LNCaP clone FGC (cell line): Measurements from ENCODE around the gene ALDH1B1.

ENCODE experiments used
- DNase-seq: peaks from one replicate; pipeline ENCODE4 v3.0.0-alpha.2; 2011; ENCODE audit warnings: low read depth
- H3K4me3 ChIP-seq: 2 replicates; pipeline ENCODE4 v1.5.1; 2011; ENCODE audit warnings: mild to moderate bottlenecking, low read depth, low read length, control low read depth
- CTCF ChIP-seq: IDR thresholded peaks from 2 replicates; pipeline ENCODE4 v1.5.1; 2012; ENCODE audit warnings: mild to moderate bottlenecking; ENCODE audit not compliant: control insufficient read depth, insufficient read depth; ENCODE audit errors: extremely low read depth

The ALDH1B1 gene

GRCh38 chr9:38361473-38361850 lies 31.0 kb upstream of the ALDH1B1 start:
- H3K4me3 ChIP-seq = no peak overlapping the region
- no peak for DNase-seq
- no peak for TF ChIP-seq CTCF

DNA sequence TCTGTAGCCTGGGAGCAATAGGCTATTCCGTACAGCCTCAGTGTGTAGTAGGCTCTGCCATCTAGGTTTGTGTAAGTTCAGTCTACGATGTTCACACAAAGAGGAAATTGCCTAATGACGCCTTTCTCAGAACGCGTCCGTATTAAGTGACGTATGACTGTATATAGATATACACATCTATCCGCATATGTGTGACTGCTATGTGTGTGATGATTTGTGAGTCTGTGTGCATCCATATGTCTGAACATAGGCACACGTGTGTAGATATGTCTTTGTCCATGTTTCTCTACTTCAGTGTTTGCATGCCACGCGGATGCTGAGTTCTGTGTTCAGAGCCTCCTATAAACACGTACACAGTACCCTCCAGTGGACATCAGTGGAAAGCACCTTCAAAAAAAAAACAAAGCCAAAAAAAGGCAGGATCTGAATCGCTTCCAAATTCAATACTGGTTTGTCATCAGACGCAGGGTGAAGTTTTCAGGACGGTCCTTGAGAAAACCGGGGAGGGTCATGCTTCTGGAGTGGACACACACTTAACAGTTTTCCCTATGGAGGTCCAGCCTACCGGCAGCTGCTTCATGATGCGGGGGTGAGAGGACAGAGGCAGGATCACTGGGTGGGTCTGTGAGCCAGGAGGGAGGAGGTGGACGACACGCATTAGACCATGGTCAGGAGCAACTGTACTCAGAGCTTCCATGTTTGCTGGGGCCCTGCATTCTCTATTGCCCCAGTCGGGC lies 29.5 kb upstream of the ALDH1B1 start:
- no peak overlapping the region for H3K4me3 ChIP-seq
- peak; percentile 77 for TF ChIP-seq CTCF
- DNase-seq = peak; percentile 78

- H3K4me3 ChIP-seq = no peak overlapping the region
- no peak for DNase-seq
- no peak for TF ChIP-seq CTCF
Observed at GRCh38 chr9:38363589-38363925, 28.9 kb upstream of the ALDH1B1 start.

GRCh38 chr9:38367898-38368297 lies 24.6 kb upstream of the ALDH1B1 start:
- TF ChIP-seq CTCF = no peak
- DNase-seq = no peak
- H3K4me3 ChIP-seq = no peak overlapping the region

DNA sequence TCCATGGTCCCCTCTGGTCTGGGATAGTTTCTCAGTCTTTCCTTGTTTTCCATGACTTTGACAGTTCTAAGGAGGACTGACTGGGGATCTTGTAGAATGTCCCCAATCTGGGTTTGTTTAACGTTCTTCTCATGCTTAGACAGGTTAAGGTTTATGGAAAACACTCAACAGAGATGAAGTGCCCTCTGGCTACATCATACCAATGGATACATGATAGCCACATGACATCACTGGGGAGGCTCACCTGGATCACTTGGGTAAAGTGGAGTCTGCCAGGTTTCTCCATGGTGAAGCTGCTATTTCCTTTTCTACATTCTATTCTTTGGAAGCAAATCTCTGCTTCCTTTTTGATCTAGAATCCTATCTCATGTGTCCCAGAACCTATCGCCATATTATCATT lies 23.8 kb upstream of the ALDH1B1 start:
- DNase-seq = no peak
- no peak for TF ChIP-seq CTCF
- H3K4me3 ChIP-seq = no peak overlapping the region

DNA sequence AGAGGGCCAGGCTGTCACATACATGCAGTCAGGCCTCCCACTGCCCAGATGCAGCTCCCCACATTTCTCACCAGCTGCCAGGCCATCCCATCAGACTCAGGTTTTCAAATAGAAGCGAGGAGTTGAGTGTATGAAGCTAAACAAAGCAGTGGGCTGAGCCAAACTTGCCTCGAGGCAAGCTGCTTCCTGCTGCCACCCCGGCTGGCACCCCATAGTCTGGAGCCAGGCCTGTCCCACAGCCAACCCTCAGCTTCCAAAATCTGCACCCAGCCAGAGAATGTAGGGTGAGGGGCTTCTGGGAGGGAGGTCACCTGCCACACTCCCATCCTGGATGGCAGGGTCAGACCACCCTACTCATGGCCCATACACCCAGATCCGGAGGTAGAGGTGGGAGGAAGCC lies 22.3 kb upstream of the ALDH1B1 start:
- no peak overlapping the region for H3K4me3 ChIP-seq
- no peak for DNase-seq
- TF ChIP-seq CTCF = no peak

GRCh38 chr9:38371495-38371894 lies 21.0 kb upstream of the ALDH1B1 start:
- peak; percentile 50 for DNase-seq
- peak; percentile 88 for TF ChIP-seq CTCF
- H3K4me3 ChIP-seq = no peak overlapping the region
